ENCODE results near the gene TACC3. TPM values are rescaled to one million over a fixed set of nuclear protein-coding genes. Genes with fewer than 3 reads are reported as not detected.
"Not testable (repeated sequence)": the region's sequence is repeated elsewhere in the genome, so short reads cannot be mapped to it uniquely, and the experiment has no call there.

TACC3 gene
- total RNA-seq, 1 experiment from 2014 or later = 32.0 TPM

DNA sequence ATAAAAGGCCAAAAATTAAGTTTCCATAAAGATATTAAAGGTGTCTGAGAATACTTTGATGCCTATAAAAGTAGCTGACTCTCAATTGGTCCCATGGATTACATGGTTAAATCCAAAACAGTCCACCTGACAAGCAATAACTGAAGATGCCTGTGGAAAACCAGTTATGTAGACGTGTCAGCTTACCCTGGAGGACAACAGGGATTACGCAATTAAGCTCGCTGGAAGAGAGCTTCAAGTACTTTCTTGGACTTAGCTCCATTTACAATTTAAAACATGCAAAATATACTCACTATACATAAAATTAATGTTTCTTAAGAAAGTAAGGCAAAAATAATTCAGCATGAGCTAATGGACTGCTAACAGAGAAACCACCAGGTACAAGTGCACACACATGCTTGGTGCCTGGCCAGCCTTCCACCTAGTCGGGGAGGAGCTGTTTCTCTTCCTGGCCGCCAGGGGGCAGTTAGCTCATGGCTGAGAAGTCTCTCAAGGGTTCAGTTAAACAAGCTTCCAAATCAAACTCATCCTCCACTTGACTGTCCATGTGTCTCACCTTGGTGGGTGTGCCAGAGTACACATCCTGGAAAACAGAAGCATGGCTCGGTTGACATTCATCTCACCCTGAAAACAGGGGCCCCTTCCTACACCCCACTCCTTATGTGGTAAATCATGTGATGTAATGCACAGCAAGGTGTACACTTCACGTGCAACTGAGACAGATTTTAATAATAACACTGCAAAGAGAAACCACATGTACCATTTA is 28.0 kb upstream of the TACC3 start:
- Histone ChIP-seq H3K27me3 (ENCODE audit: low read length) (no peaks in the 10 kb centered on the region), H3K9me2 (replicated peaks; ENCODE audit: low read length) (no peaks in the 10 kb centered on the region), H3K4me2 (ENCODE audit: low read length) (no peak overlapping the region), H3K9ac (ENCODE audit: low read length) (no peak overlapping the region), H4K20me1 (ENCODE audit: low read length) (no peaks in the 10 kb centered on the region), H3K4me1 (ENCODE audit: insufficient read depth, low read length) (no peaks in the 10 kb centered on the region), H3K36me3 (ENCODE audit: low read depth, low read length) (peaks cover 48% of the 10 kb centered on the region), H3K9me3 (ENCODE audit: low read length) (no peaks in the 10 kb centered on the region), H3F3A (ENCODE audit: low read length, unreplicated experiment) (no peaks in the 10 kb centered on the region), H3K79me2 (ENCODE audit: low read length) (no peaks in the 10 kb centered on the region), H3K4me3 (ENCODE audit: low read length) (no peak overlapping the region), H2AFZ (ENCODE audit: low read length) (no peak overlapping the region), H3K27ac (ENCODE audit: low read length) (no peak overlapping the region)
- BruUV-seq (replicated peaks) = TSS peak; percentile 28
- intact Hi-C loops (cut with micrococcal nuclease) = no loop called here
- TF ChIP-seq EZH2phosphoT487 (IDR thresholded peaks at IDR 0.05; ENCODE audit: borderline replicate concordance, low read length) (no peak), EZH2 (IDR thresholded peaks at IDR 0.05; ENCODE audit: low read length, unreplicated experiment) (no peak)
- TF ChIP-seq, protein P1, sequence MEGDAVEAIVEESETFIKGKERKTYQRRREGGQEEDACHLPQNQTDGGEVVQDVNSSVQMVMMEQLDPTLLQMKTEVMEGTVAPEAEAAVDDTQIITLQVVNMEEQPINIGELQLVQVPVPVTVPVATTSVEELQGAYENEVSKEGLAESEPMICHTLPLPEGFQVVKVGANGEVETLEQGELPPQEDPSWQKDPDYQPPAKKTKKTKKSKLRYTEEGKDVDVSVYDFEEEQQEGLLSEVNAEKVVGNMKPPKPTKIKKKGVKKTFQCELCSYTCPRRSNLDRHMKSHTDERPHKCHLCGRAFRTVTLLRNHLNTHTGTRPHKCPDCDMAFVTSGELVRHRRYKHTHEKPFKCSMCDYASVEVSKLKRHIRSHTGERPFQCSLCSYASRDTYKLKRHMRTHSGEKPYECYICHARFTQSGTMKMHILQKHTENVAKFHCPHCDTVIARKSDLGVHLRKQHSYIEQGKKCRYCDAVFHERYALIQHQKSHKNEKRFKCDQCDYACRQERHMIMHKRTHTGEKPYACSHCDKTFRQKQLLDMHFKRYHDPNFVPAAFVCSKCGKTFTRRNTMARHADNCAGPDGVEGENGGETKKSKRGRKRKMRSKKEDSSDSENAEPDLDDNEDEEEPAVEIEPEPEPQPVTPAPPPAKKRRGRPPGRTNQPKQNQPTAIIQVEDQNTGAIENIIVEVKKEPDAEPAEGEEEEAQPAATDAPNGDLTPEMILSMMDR (conservative IDR thresholded peaks at IDR 0.05; ENCODE audit: low read depth, low read length) = peak; percentile 90
- ATAC-seq = peak; percentile 84
- DNase-seq = peak; percentile 74
- ChIA-PET CTCF (interaction anchor here (0.7 to 1.3 kb wide), 5 partner anchors 18 to 37 kb away, joined by 4 to 20 read pairs (median 9); partner anchors contain the start of gene SLBP), POLR2A (ENCODE audit: unreplicated experiment) (no interaction called here)

DNA sequence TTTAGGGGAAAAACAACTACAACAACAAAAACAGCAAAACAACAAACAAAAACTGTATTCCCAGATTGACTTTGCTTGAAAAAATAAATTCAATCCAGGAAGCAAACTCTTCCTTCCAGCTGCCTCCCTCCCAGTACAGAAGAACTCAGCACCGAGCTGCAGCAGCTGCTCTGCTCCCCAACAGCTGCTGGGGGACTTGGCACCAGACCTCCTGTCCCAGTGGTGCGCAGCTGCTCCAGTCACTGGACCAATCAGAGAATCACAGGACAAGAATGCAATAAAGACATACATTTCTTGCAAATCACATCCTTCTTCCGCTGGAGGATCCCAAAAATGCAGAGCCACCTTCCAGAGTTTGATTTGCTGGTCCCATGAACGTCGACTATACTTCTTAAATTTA is 25.4 kb upstream of the TACC3 start:
- Histone ChIP-seq H3K4me3 (ENCODE audit: low read length) (no peak overlapping the region), H3F3A (ENCODE audit: low read length, unreplicated experiment) (no peaks in the 10 kb centered on the region), H3K4me1 (ENCODE audit: insufficient read depth, low read length) (no peaks in the 10 kb centered on the region), H3K9me2 (replicated peaks; ENCODE audit: low read length) (no peaks in the 10 kb centered on the region), H3K9me3 (ENCODE audit: low read length) (no peaks in the 10 kb centered on the region), H3K4me2 (ENCODE audit: low read length) (no peak overlapping the region), H4K20me1 (ENCODE audit: low read length) (no peaks in the 10 kb centered on the region), H2AFZ (ENCODE audit: low read length) (no peak overlapping the region), H3K27ac (ENCODE audit: low read length) (no peak overlapping the region), H3K79me2 (ENCODE audit: low read length) (peaks cover 6% of the 10 kb centered on the region; the same call in 1 of the 2 replicates), H3K9ac (ENCODE audit: low read length) (no peak overlapping the region), H3K27me3 (ENCODE audit: low read length) (no peaks in the 10 kb centered on the region), H3K36me3 (ENCODE audit: low read depth, low read length) (peaks cover 60% of the 10 kb centered on the region)
- CTCF ChIA-PET = no interaction called here
- intact Hi-C loops (cut with micrococcal nuclease) = no loop called here
- DNase-seq = no peak
- POLR2A ChIA-PET (ENCODE audit: unreplicated experiment) = interaction anchor here (0.6 kb wide), 1 partner anchor 19 kb away, joined by 7 read pairs; no protein-coding TSS in a partner anchor
- no peak for ATAC-seq
- no TSS peak for BruUV-seq (replicated peaks)
- TF ChIP-seq, protein P1 (conservative IDR thresholded peaks at IDR 0.05; ENCODE audit: low read depth, low read length) = no peak

DNA sequence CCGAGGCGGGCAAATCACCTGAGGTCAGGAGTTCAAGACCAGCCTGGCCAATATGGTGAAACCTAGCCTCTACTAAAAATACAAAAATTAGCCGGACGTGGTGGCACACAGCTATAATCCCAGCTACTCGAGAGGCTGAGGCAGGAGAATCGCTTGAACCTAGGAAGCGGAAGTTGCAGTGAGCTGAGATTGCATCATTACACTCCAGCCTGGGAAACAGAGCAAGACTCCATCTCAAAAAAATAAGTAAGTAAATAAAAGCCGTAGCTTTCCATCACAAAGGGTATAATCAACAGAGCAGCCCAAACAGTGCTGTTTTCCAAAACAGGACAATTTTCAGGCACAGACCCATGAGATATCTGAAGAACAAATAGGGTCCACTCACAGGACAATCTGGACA is 19.6 kb upstream of the TACC3 start:
- H3K27me3 ChIP-seq (ENCODE audit: low read length); POLR2A ChIA-PET (ENCODE audit: unreplicated experiment); H3K4me1 ChIP-seq (ENCODE audit: insufficient read depth, low read length); H3K4me3 ChIP-seq (ENCODE audit: low read length); H3K9me3 ChIP-seq (ENCODE audit: low read length); ATAC-seq; H3K9ac ChIP-seq (ENCODE audit: low read length); H3F3A ChIP-seq (ENCODE audit: low read length, unreplicated experiment); H3K4me2 ChIP-seq (ENCODE audit: low read length); intact Hi-C loops (cut with micrococcal nuclease); DNase-seq; H3K27ac ChIP-seq (ENCODE audit: low read length); H3K9me2 ChIP-seq (replicated peaks; ENCODE audit: low read length); H2AFZ ChIP-seq (ENCODE audit: low read length); BruUV-seq (replicated peaks); CTCF ChIA-PET: not testable (repeated sequence)
- H4K20me1 ChIP-seq (ENCODE audit: low read length) = peaks cover 26% of the 10 kb centered on the region; the same call in 1 of the 2 replicates
- H3K36me3 ChIP-seq (ENCODE audit: low read depth, low read length) = peaks cover 42% of the 10 kb centered on the region
- peaks cover 59% of the 10 kb centered on the region for H3K79me2 ChIP-seq (ENCODE audit: low read length)

Data from PC-3 (cell line).